Astrocyte of the spinal cord (primary cell): ENCODE data around the gene SERPINE1.

Experiments used
- DNase-seq: peaks from one replicate; pipeline ENCODE4 v3.0.0; 2011; ENCODE audit warnings: low read depth, low spot score
- H3K4me3 ChIP-seq: 2 replicates; pipeline ENCODE4 v1.5.1; 2011; ENCODE audit warnings: low read depth, mild to moderate bottlenecking, low read length, moderate library complexity
- CTCF ChIP-seq: IDR thresholded peaks from 2 replicates; pipeline ENCODE4 v1.5.1; 2012; ENCODE audit warnings: low read depth, mild to moderate bottlenecking, low read length, inconsistent platforms
- in situ Hi-C: cut with HindIII; loops from 2 replicates; pipeline ENCODE4 v1.10.0; 2017; ENCODE audit warnings: low sequenced_read_pairs

The SERPINE1 gene

GRCh38 chr7:101094791-101095375 is 32.0 kb upstream of the SERPINE1 start:
- DNase-seq, result peak; percentile 64
- TF ChIP-seq CTCF, result peak; percentile 78

GRCh38 chr7:101096331-101096956 is 30.5 kb upstream of the SERPINE1 start:
- H3K4me3 ChIP-seq, result no peak overlapping the region
- no peak for TF ChIP-seq CTCF
- DNase-seq, result no peak
- in situ Hi-C loops, result no loop called here

More at GRCh38 chr7:101094791-101095375, 32.0 kb upstream of the SERPINE1 start:
- no peak overlapping the region for H3K4me3 ChIP-seq
- in situ Hi-C loops, result no loop called here

- no peak overlapping the region for H3K4me3 ChIP-seq
- TF ChIP-seq CTCF, result no peak
- no peak for DNase-seq
- in situ Hi-C loops, result no loop called here
Observed at GRCh38 chr7:101096957-101097347, 30.0 kb upstream of the SERPINE1 start.

GRCh38 chr7:101097561-101097960 is 29.3 kb upstream of the SERPINE1 start:
- no peak for TF ChIP-seq CTCF
- H3K4me3 ChIP-seq, result no peak overlapping the region
- no peak for DNase-seq
- in situ Hi-C loops, result no loop called here

- DNase-seq, result peak; percentile 99
- H3K4me3 ChIP-seq, result no peak overlapping the region
- in situ Hi-C loops, result no loop called here
- no peak for TF ChIP-seq CTCF
Observed at GRCh38 chr7:101099969-101100781, 26.7 kb upstream of the SERPINE1 start.

- in situ Hi-C loops, result no loop called here
- H3K4me3 ChIP-seq, result no peak overlapping the region
- no peak for TF ChIP-seq CTCF
- DNase-seq, result no peak
Observed at GRCh38 chr7:101100858-101101847, 25.8 kb upstream of the SERPINE1 start.
